Ishikawa (cell line): ENCODE measurements around the gene TOMM20.

Source experiments
- CEBPB ChIP-seq: IDR thresholded peaks from 2 replicates; pipeline ENCODE4 v1.6.1; 2012
- CREB1 ChIP-seq: IDR thresholded peaks from 2 replicates; pipeline ENCODE4 v1.6.1; 2012; ENCODE audit warnings: low read depth
- EGR1 ChIP-seq: IDR thresholded peaks from 2 replicates; pipeline ENCODE4 v1.6.1; 2012
- EP300 ChIP-seq: IDR thresholded peaks from 2 replicates; pipeline ENCODE4 v1.6.1; 2012; ENCODE audit warnings: borderline replicate concordance
- FOXM1 ChIP-seq: IDR thresholded peaks from 2 replicates; pipeline ENCODE4 v1.6.1; 2012; ENCODE audit warnings: low read depth, borderline replicate concordance
- MAX ChIP-seq: IDR thresholded peaks from 2 replicates; pipeline ENCODE4 v1.6.1; 2012
- NFIC ChIP-seq: IDR thresholded peaks from 2 replicates; pipeline ENCODE4 v1.6.1; 2012
- RAD21 ChIP-seq: IDR thresholded peaks from 2 replicates; pipeline ENCODE4 v1.6.1; 2012; ENCODE audit warnings: low read depth
- REST ChIP-seq: IDR thresholded peaks from 2 replicates; pipeline ENCODE4 v1.6.1; 2012; ENCODE audit warnings: low read depth, mild to moderate bottlenecking
- TAF1 ChIP-seq: IDR thresholded peaks from 2 replicates; pipeline ENCODE4 v1.6.1; 2012; ENCODE audit warnings: low read depth, mild to moderate bottlenecking
- TCF12 ChIP-seq: IDR thresholded peaks from 2 replicates; pipeline ENCODE4 v1.6.1; 2012; ENCODE audit warnings: low read depth
- TEAD4 ChIP-seq: IDR thresholded peaks from 2 replicates; pipeline ENCODE4 v1.6.1; 2012
- USF1 ChIP-seq: IDR thresholded peaks from 2 replicates; pipeline ENCODE4 v1.6.1; 2012
- YY1 ChIP-seq: IDR thresholded peaks from 2 replicates; pipeline ENCODE4 v1.6.1; 2012; ENCODE audit warnings: low read depth
- ZBTB7A ChIP-seq: IDR thresholded peaks from 2 replicates; pipeline ENCODE4 v1.6.1; 2012; ENCODE audit warnings: low read depth

The TOMM20 gene

GRCh38 chr1:235108876-235109275 lies 19.8 kb downstream of the TOMM20 start:
- no peak for TF ChIP-seq CEBPB
- no peak for TF ChIP-seq TCF12
- no peak for TF ChIP-seq REST
- TF ChIP-seq RAD21: no peak
- TF ChIP-seq YY1: no peak
- TF ChIP-seq CREB1: no peak
- TF ChIP-seq FOXM1: no peak

- no peak for TF ChIP-seq ZBTB7A
- TF ChIP-seq YY1: no peak
- TF ChIP-seq REST: no peak
- no peak for TF ChIP-seq TEAD4
- no peak for TF ChIP-seq CREB1
- TF ChIP-seq EGR1: no peak
- TF ChIP-seq TCF12: no peak
- TF ChIP-seq NFIC: no peak
- TF ChIP-seq RAD21: no peak
- TF ChIP-seq MAX: no peak
- TF ChIP-seq USF1: no peak
- no peak for TF ChIP-seq FOXM1
- TF ChIP-seq TAF1: no peak
- TF ChIP-seq EP300: no peak
- no peak for TF ChIP-seq CEBPB
These were observed 20.4 kb downstream of the TOMM20 start for GRCh38 chr1:235108185-235108593.

GRCh38 chr1:235107368-235108184 lies 21.1 kb downstream of the TOMM20 start:
- TF ChIP-seq RAD21 (no peak), TAF1 (no peak), TEAD4 (no peak), TCF12 (no peak), CREB1 (no peak), EP300 (no peak), ZBTB7A (no peak), YY1 (no peak)

GRCh38 chr1:235106457-235106856 lies 22.2 kb downstream of the TOMM20 start:
- TF ChIP-seq MAX (no peak), EGR1 (no peak), NFIC (no peak), RAD21 (no peak), TAF1 (no peak), TEAD4 (no peak), ZBTB7A (no peak), CREB1 (no peak), USF1 (no peak), EP300 (no peak), TCF12 (no peak), REST (no peak), CEBPB (no peak), YY1 (no peak), FOXM1 (no peak)
